ENCODE measurements around the gene NECAB2.

Gene NECAB2

DNA sequence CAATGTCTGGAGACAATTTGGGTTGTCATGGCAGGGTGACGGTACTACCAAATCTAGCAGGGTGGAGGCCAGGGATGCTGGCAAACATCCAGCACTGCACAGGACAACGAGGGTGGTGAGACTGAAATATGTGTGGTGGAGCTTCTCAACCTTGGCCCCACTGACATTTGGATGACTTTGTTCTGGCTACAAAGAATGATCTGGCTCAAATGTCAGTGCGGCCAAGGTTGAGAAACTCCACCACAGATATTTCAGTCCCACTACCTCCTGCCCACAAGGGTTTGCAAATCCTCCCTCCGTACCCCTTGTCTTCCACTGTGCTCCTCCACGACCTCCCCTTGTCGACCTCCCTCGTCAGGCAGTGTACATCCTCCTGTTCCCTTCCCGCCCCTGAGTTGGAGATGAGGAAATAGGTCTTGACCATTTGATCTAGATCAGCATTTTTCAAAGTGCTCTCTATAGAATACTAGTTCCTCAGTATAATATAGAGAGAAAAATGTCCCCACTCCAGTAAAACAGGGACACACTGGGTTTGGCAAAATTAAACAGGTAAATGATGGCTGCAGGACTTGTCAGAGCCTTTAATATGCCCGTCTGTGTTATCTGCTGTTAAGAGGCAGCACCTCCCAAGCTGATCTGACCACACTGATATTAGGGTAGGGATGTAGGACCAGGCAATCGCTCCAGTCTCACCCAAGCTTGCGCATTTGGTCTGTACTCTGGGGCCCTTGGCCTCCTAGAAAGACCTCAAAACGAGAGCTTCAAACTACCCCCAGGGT, 8.2 kb upstream of the NECAB2 start:
- TF ChIP-seq CTCF (IDR thresholded peaks at IDR 0.05; ENCODE audit: extremely low read depth, missing control alignments): no peak
- no peak for DNase-seq (ENCODE audit: low spot score)

DNA sequence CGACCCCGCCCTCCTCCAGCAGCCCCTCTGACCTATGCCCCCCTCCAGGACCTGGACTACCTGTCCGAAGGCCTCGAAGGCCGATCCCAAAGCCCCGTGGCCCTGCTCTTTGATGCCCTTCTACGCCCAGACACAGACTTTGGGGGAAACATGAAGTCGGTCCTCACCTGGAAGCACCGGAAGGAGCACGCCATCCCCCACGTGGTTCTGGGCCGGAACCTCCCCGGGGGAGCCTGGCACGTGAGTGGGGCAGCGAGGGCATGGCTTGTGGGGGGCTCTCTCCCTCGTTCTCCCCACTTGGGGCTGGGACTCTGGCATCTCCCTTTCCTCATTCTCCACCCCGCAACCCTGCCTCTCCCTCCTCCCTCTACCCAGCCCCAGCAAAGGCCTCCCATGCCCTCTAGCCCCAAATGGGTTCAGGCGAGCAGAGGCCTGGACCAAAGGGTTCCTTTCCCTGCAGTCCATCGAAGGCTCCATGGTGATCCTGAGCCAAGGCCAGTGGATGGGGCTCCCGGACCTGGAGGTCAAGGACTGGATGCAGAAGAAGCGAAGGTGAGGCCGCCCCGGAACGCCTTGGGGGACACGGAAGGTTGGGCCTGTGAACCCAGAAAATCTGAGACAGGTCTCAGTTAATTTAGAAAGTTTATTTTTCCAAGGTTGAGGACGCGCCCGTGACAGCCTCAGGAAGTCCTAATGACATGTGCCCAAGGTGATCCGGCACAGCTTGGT, 7.4 kb upstream of the NECAB2 start:
- DNase-seq (ENCODE audit: low spot score): no peak
- TF ChIP-seq CTCF (IDR thresholded peaks at IDR 0.05; ENCODE audit: extremely low read depth, missing control alignments): no peak

- DNase-seq (ENCODE audit: low spot score): no peak
- no peak for TF ChIP-seq CTCF (IDR thresholded peaks at IDR 0.05; ENCODE audit: extremely low read depth, missing control alignments)
Measured at GRCh38 chr16:83961591-83961990, 6.5 kb upstream of the NECAB2 start.

GRCh38 chr16:83963277-83964119, 4.5 kb upstream of the NECAB2 start:
- no peak for DNase-seq (ENCODE audit: low spot score)
- no peak for TF ChIP-seq CTCF (IDR thresholded peaks at IDR 0.05; ENCODE audit: extremely low read depth, missing control alignments)

- no peak for TF ChIP-seq CTCF (IDR thresholded peaks at IDR 0.05; ENCODE audit: extremely low read depth, missing control alignments)
- no peak for DNase-seq (ENCODE audit: low spot score)
Measured at GRCh38 chr16:83964684-83965443, 3.2 kb upstream of the NECAB2 start.

- DNase-seq (ENCODE audit: low spot score): no peak
- no peak for TF ChIP-seq CTCF (IDR thresholded peaks at IDR 0.05; ENCODE audit: extremely low read depth, missing control alignments)
Measured at GRCh38 chr16:83965444-83966152, 2.4 kb upstream of the NECAB2 start.
